CD8-positive, alpha-beta memory T cell (primary cell): ENCODE measurements around the gene COL27A1. TPM values are rescaled to one million over a fixed set of nuclear protein-coding genes. Genes with fewer than 3 reads are reported as not detected.

ENCODE experiments used
- CTCF ChIA-PET: fragments of 350-600 bp; sonication (Branson Sonifier 250); formaldehyde crosslinking; loops from one replicate; lab custom pipeline; 2021; ENCODE audit warnings: antibody characterized with exemption; lab: Charles Lee
- POLR2A ChIA-PET: fragments of 350-600 bp; sonication (Branson Sonifier 250); formaldehyde crosslinking; loops from one replicate; lab custom pipeline; 2021; ENCODE audit warnings: antibody characterized with exemption; lab: Charles Lee
- DNase-seq, 5 donors: peaks; one replicate each; pipeline versions ENCODE4 v3.0.0 to v3.0.0-alpha.2; 2020 to 2022; ENCODE audit warnings: mixed read lengths in 1 of 5
- H3K27ac ChIP-seq: one replicate; pipeline ENCODE4 v1.7.0; 2013; ENCODE audit warnings: low read depth, mild to moderate bottlenecking, low read length, moderate library complexity
- H3K27me3 ChIP-seq: 2 replicates; pipeline ENCODE4 v1.7.0; 2013; ENCODE audit warnings: low read length, mild to moderate bottlenecking; ENCODE audit not compliant: insufficient read depth, poor library complexity, severe bottlenecking
- H3K36me3 ChIP-seq: 2 replicates; pipeline ENCODE4 v1.7.0; 2013; ENCODE audit warnings: mild to moderate bottlenecking, low read length, moderate library complexity; ENCODE audit not compliant: insufficient read depth
- H3K4me1 ChIP-seq: 2 replicates; pipeline ENCODE4 v1.7.0; 2013; ENCODE audit warnings: mild to moderate bottlenecking, low read length, moderate library complexity; ENCODE audit not compliant: insufficient read depth
- H3K4me3 ChIP-seq: 2 replicates; pipeline ENCODE4 v1.7.0; 2013; ENCODE audit warnings: mild to moderate bottlenecking, low read length
- H3K9me3 ChIP-seq: 2 replicates; pipeline ENCODE4 v1.7.0; 2013; ENCODE audit warnings: mild to moderate bottlenecking, low read length
- H3K27ac Mint-ChIP-seq, 8 donors: one replicate each; pipeline ENCODE4 v1.8.0; 2020 to 2021; ENCODE audit warnings: mixed read lengths in 8 of 8, mild to moderate bottlenecking in 6 of 8, inconsistent platforms in 3 of 8, moderate library complexity in 3 of 8
- H3K27me3 Mint-ChIP-seq, 2 donors: one replicate each; pipeline ENCODE4 v1.8.0; 2020 to 2021; ENCODE audit warnings: mixed read lengths in 2 of 2, mild to moderate bottlenecking in 1 of 2, moderate library complexity in 1 of 2
- H3K36me3 Mint-ChIP-seq, 3 donors: one replicate each; pipeline ENCODE4 v1.8.0; 2020 to 2021; ENCODE audit warnings: mixed read lengths in 3 of 3, inconsistent platforms in 1 of 3, mild to moderate bottlenecking in 1 of 3
- H3K4me1 Mint-ChIP-seq, 3 donors: one replicate each; pipeline ENCODE4 v1.8.0; 2020 to 2021; ENCODE audit warnings: mixed read lengths in 3 of 3, inconsistent platforms in 1 of 3, mild to moderate bottlenecking in 1 of 3
- H3K4me3 Mint-ChIP-seq, 7 donors: one replicate each; pipeline ENCODE4 v1.8.0; 2020 to 2021; ENCODE audit warnings: mixed read lengths in 7 of 7, mild to moderate bottlenecking in 6 of 7, moderate library complexity in 4 of 7, inconsistent platforms in 2 of 7
- H3K9me3 Mint-ChIP-seq, 5 donors: one replicate each; pipeline ENCODE4 v1.8.0; 2020 to 2022; ENCODE audit warnings: mixed read lengths in 5 of 5, mild to moderate bottlenecking in 3 of 5, moderate library complexity in 2 of 5, inconsistent platforms in 1 of 5
- polyA plus RNA-seq: library from polyadenylated mRNA; unstranded; fragments of 300-500 nt; fragmentation: Illumina TruSeq; gene quantifications from one replicate; pipeline ENCODE4 v1.2.3, GENCODE V29; 2021
- total RNA-seq, 2 experiments: library from RNA; stranded (reverse); gene quantifications; one replicate each; pipeline ENCODE4 v1.2.3, GENCODE V29; 2021

COL27A1 gene
- total and polyA plus RNA-seq, 3 experiments from 2014 or later, result 0.86 to 1.6 TPM; not detected in 1

- POLR2A ChIA-PET, result interaction anchor here (0.5 to 1.6 kb wide), 2 partner anchors 28 to 35 kb away, joined by 3 read pairs; no protein-coding TSS in a partner anchor
- H3K9me3 ChIP-seq, result no peaks in the 10 kb centered on the region
- H3K4me3 Mint-ChIP-seq, result no peak overlapping the region
- peaks cover 81% of the 10 kb centered on the region for H3K36me3 ChIP-seq
- H3K27me3 Mint-ChIP-seq, result no peaks in the 10 kb centered on the region
- no peak for DNase-seq
- no peak overlapping the region for H3K4me3 ChIP-seq
- H3K4me1 Mint-ChIP-seq, result peaks cover 39 to 74% (median 51%) of the 10 kb centered on the region in 3 donors
- H3K4me1 ChIP-seq, result peaks cover 37% of the 10 kb centered on the region
- H3K36me3 Mint-ChIP-seq, result peaks cover 15 to 94% (median 31%) of the 10 kb centered on the region in 3 donors
- H3K9me3 Mint-ChIP-seq, result no peaks in the 10 kb centered on the region
- H3K27ac Mint-ChIP-seq, result peak overlapping the region in 7 of 8 donors; percentile 51 to 93 (median 90)
- CTCF ChIA-PET, result no interaction called here
- no peaks in the 10 kb centered on the region for H3K27me3 ChIP-seq
- H3K27ac ChIP-seq, result no peak overlapping the region
These were observed 202.6 kb downstream of the COL27A1 start for GRCh38 chr9:114357911-114358328.

DNA sequence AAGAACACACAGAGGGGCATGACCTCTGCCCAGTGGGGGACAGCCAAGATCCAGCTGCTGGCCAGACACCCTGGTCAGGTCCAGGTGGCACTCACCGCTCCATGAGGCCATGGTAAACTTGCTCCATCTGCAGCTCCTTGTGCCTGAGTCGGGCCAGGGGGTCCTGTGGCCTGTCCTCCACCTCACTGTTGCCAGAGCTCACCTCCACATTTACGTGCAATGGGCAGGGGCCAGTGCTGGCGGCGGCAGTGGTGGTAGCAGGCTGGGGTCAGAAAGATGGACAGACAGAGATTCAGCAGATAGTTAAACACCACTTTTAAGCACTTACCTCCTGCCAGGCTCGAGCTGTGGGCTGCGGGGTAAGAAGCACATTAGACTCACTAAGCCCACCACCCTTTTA lies 204.5 kb downstream of the COL27A1 start:
- Mint-ChIP-seq H3K4me1 (peaks cover 57 to 89% (median 68%) of the 10 kb centered on the region in 3 donors), H3K36me3 (peaks cover 28 to 100% (median 43%) of the 10 kb centered on the region in 3 donors), H3K9me3 (no peaks in the 10 kb centered on the region), H3K4me3 (peak overlapping the region in 1 of 7 donors; percentile 79), H3K27me3 (peaks cover 0 to 3% of the 10 kb centered on the region in 2 donors), H3K27ac (peak overlapping the region; percentile 80 to 100 (median 88))
- Histone ChIP-seq H3K4me1 (peaks cover 55% of the 10 kb centered on the region), H3K27me3 (no peaks in the 10 kb centered on the region), H3K9me3 (no peaks in the 10 kb centered on the region), H3K4me3 (no peak overlapping the region), H3K36me3 (peaks cover 94% of the 10 kb centered on the region), H3K27ac (no peak overlapping the region)
- ChIA-PET CTCF (interaction anchor here (15.5 kb wide), 1 partner anchor 23 kb away, joined by 245 read pairs; the partner anchor contains the start of gene AKNA), POLR2A (no interaction called here)
- DNase-seq, result no peak

GRCh38 chr9:114361542-114361941 lies 206.2 kb downstream of the COL27A1 start:
- peaks cover 33 to 97% (median 43%) of the 10 kb centered on the region in 3 donors for H3K36me3 Mint-ChIP-seq
- H3K27ac Mint-ChIP-seq, result peak overlapping the region; percentile 39 to 100 (median 93)
- ChIA-PET CTCF (interaction anchor here (1.0 to 15.5 kb wide), 3 partner anchors 17 to 31 kb away, joined by 3 to 245 read pairs (median 4); partner anchors contain the start of gene AKNA), POLR2A (interaction anchor here (1.0 to 14.5 kb wide), 5 partner anchors 8 to 25 kb away, joined by 4 to 341 read pairs (median 8); partner anchors contain the start of gene AKNA)
- no peak overlapping the region for H3K4me3 Mint-ChIP-seq
- H3K4me1 Mint-ChIP-seq, result peaks cover 69 to 93% (median 80%) of the 10 kb centered on the region in 3 donors
- H3K36me3 ChIP-seq, result peaks cover 85% of the 10 kb centered on the region
- H3K9me3 ChIP-seq, result no peaks in the 10 kb centered on the region
- DNase-seq, result no peak
- H3K4me3 ChIP-seq, result no peak overlapping the region
- H3K27ac ChIP-seq, result no peak overlapping the region
- H3K4me1 ChIP-seq, result peaks cover 71% of the 10 kb centered on the region
- peaks cover 0 to 3% of the 10 kb centered on the region in 2 donors for H3K27me3 Mint-ChIP-seq
- H3K27me3 ChIP-seq, result no peaks in the 10 kb centered on the region
- H3K9me3 Mint-ChIP-seq, result no peaks in the 10 kb centered on the region

Other genes starting within 250 kb of the COL27A1 start
- gene AMBP, start 77.2 kb upstream of the COL27A1 start, total RNA-seq, result not detected
- gene AMBP, start 77.2 kb upstream of the COL27A1 start, polyA plus RNA-seq, result not detected
- gene KIF12, start 56.2 kb upstream of the COL27A1 start, total RNA-seq, result not detected
- not detected for gene KIF12, start 56.2 kb upstream of the COL27A1 start, polyA plus RNA-seq
- gene ORM1, start 167.6 kb downstream of the COL27A1 start, total RNA-seq, result not detected
- not detected for gene ORM1, start 167.6 kb downstream of the COL27A1 start, polyA plus RNA-seq
- not detected for gene ORM2, start 174.3 kb downstream of the COL27A1 start, total RNA-seq
- not detected for gene ORM2, start 174.3 kb downstream of the COL27A1 start, polyA plus RNA-seq
- 100 to 1,000 TPM; 126 TPM for gene AKNA, start 232.4 kb downstream of the COL27A1 start, total RNA-seq
- gene AKNA, start 232.4 kb downstream of the COL27A1 start, polyA plus RNA-seq, result 45.6 TPM